ENCODE data around the gene HDDC3. TPM values are rescaled to one million over a fixed set of nuclear protein-coding genes. Genes with fewer than 3 reads are reported as not detected.

The HDDC3 gene
- total RNA-seq, 1 experiment from 2014 or later = 25.5 TPM

- Mint-ChIP-seq H3K4me3 (ENCODE audit: unreplicated experiment) (no peak overlapping the region), H3K36me3 (ENCODE audit: insufficient read depth, unreplicated experiment) (peaks cover 93% of the 10 kb centered on the region), H3K4me1 (ENCODE audit: insufficient read depth, unreplicated experiment) (no peaks in the 10 kb centered on the region), H3K27ac (ENCODE audit: low read depth, unreplicated experiment) (no peak overlapping the region), H3K9me3 (ENCODE audit: unreplicated experiment) (no peaks in the 10 kb centered on the region), H3K27me3 (ENCODE audit: insufficient read depth, unreplicated experiment) (no peaks in the 10 kb centered on the region)
- TF ChIP-seq CTCF (IDR thresholded peaks at IDR 0.05; ENCODE audit: unreplicated experiment) = no peak
- ChIA-PET POLR2A (interaction anchor here (0.6 to 1.6 kb wide), 4 partner anchors 11 to 39 kb away, joined by 3 to 5 read pairs (median 4); partner anchors contain the start of gene UNC45A), CTCF (interaction anchor here (0.5 to 11.8 kb wide), 7 partner anchors 10 to 1828 kb away, joined by 3 to 108 read pairs (median 5); partner anchors contain the start of genes HDDC3, UNC45A and VPS33B)
- intact Hi-C loops (cut with micrococcal nuclease) = no loop called here
- no peak for DNase-seq (ENCODE audit: unreplicated experiment)
- BruUV-seq (replicated peaks) = no TSS peak
These were observed 14.7 kb upstream of the HDDC3 start for GRCh38 chr15:90946941-90947576.

- TF ChIP-seq CTCF (IDR thresholded peaks at IDR 0.05; ENCODE audit: unreplicated experiment) = no peak
- Mint-ChIP-seq H3K4me3 (ENCODE audit: unreplicated experiment) (no peak overlapping the region), H3K27ac (ENCODE audit: low read depth, unreplicated experiment) (no peak overlapping the region), H3K27me3 (ENCODE audit: insufficient read depth, unreplicated experiment) (no peaks in the 10 kb centered on the region), H3K9me3 (ENCODE audit: unreplicated experiment) (no peaks in the 10 kb centered on the region), H3K36me3 (ENCODE audit: insufficient read depth, unreplicated experiment) (peaks cover 90% of the 10 kb centered on the region), H3K4me1 (ENCODE audit: insufficient read depth, unreplicated experiment) (no peaks in the 10 kb centered on the region)
- intact Hi-C loops (cut with micrococcal nuclease) = no loop called here
- POLR2A ChIA-PET = interaction anchor here (0.6 to 1.6 kb wide), 4 partner anchors 11 to 39 kb away, joined by 3 to 5 read pairs (median 4); partner anchors contain the start of gene UNC45A
- no TSS peak for BruUV-seq (replicated peaks)
- DNase-seq (ENCODE audit: unreplicated experiment) = no peak
- CTCF ChIA-PET = interaction anchor here (0.5 to 11.8 kb wide), 5 partner anchors 10 to 1828 kb away, joined by 3 to 108 read pairs (median 10); partner anchors contain the start of genes HDDC3 and UNC45A
These were observed 14.2 kb upstream of the HDDC3 start for GRCh38 chr15:90946538-90946937.

GRCh38 chr15:90945091-90945490, 12.7 kb upstream of the HDDC3 start:
- no peaks in the 10 kb centered on the region for H3K27me3 Mint-ChIP-seq (ENCODE audit: insufficient read depth, unreplicated experiment)
- POLR2A ChIA-PET = interaction anchor here (1.2 to 2.0 kb wide), 2 partner anchors 10 to 13 kb away, joined by 4 to 9 read pairs; partner anchors contain the start of genes HDDC3 and UNC45A
- no peaks in the 10 kb centered on the region for H3K9me3 Mint-ChIP-seq (ENCODE audit: unreplicated experiment)
- no peak overlapping the region for H3K4me3 Mint-ChIP-seq (ENCODE audit: unreplicated experiment)
- H3K36me3 Mint-ChIP-seq (ENCODE audit: insufficient read depth, unreplicated experiment) = peaks cover 89% of the 10 kb centered on the region
- intact Hi-C loops (cut with micrococcal nuclease) = no loop called here
- no peak for DNase-seq (ENCODE audit: unreplicated experiment)
- no peaks in the 10 kb centered on the region for H3K4me1 Mint-ChIP-seq (ENCODE audit: insufficient read depth, unreplicated experiment)
- no TSS peak for BruUV-seq (replicated peaks)
- no peak for TF ChIP-seq CTCF (IDR thresholded peaks at IDR 0.05; ENCODE audit: unreplicated experiment)
- no peak overlapping the region for H3K27ac Mint-ChIP-seq (ENCODE audit: low read depth, unreplicated experiment)
- CTCF ChIA-PET = interaction anchor here (0.8 to 11.8 kb wide), 3 partner anchors 11 to 303 kb away, joined by 3 to 108 read pairs (median 23); partner anchors contain the start of genes HDDC3 and UNC45A

GRCh38 chr15:90942354-90943120, 10.2 kb upstream of the HDDC3 start:
- no peaks in the 10 kb centered on the region for H3K4me1 Mint-ChIP-seq (ENCODE audit: insufficient read depth, unreplicated experiment)
- ChIA-PET POLR2A (interaction anchor here (0.8 to 1.7 kb wide), 3 partner anchors 12 to 14 kb away, joined by 4 to 6 read pairs (median 4); partner anchors contain the start of gene RCCD1), CTCF (interaction anchor here (0.6 to 11.8 kb wide), 6 partner anchors 10 to 948 kb away, joined by 3 to 108 read pairs (median 4); partner anchors contain the start of genes HDDC3, RCCD1 and UNC45A)
- intact Hi-C loops (cut with micrococcal nuclease) = no loop called here
- H3K9me3 Mint-ChIP-seq (ENCODE audit: unreplicated experiment) = no peaks in the 10 kb centered on the region
- no peak overlapping the region for H3K4me3 Mint-ChIP-seq (ENCODE audit: unreplicated experiment)
- H3K27me3 Mint-ChIP-seq (ENCODE audit: insufficient read depth, unreplicated experiment) = no peaks in the 10 kb centered on the region
- H3K36me3 Mint-ChIP-seq (ENCODE audit: insufficient read depth, unreplicated experiment) = peaks cover 82% of the 10 kb centered on the region
- no peak for DNase-seq (ENCODE audit: unreplicated experiment)
- H3K27ac Mint-ChIP-seq (ENCODE audit: low read depth, unreplicated experiment) = no peak overlapping the region
- BruUV-seq (replicated peaks) = no TSS peak
- TF ChIP-seq CTCF (IDR thresholded peaks at IDR 0.05; ENCODE audit: unreplicated experiment) = no peak

Measured in MCF 10A (cell line).